ENCODE measurements around the gene RUNDC3A.
A peak's percentile ranks its signal among the peaks of the same experiment; 100 is the strongest.

- peak; percentile 69 to 96 for TF ChIP-seq POLR2A (IDR thresholded peaks at IDR 0.05)
- TF ChIP-seq CTCF (IDR thresholded peaks at IDR 0.05), result no peak
Observed at GRCh38 chr17:44344939-44345453, 36.6 kb downstream of the RUNDC3A start, which contains the start of gene GRN.

Data from thyroid gland (tissue), 4 donors.